ENCODE results near the gene ALX4.

ALX4 gene

GRCh38 chr11:44306052-44306917 lies 3.7 kb downstream of the ALX4 start:
- no peak for TF ChIP-seq CTCF (IDR thresholded peaks at IDR 0.05; ENCODE audit: low read depth, low read length, missing control alignments)
- peak overlapping the region; percentile 38 for H3K4me3 ChIP-seq (ENCODE audit: low read depth, low read length)
- in situ Hi-C loops (cut with HindIII; ENCODE audit: low sequenced_read_pairs) = no loop called here

GRCh38 chr11:44305470-44306051 lies 4.4 kb downstream of the ALX4 start:
- in situ Hi-C loops (cut with HindIII; ENCODE audit: low sequenced_read_pairs) = no loop called here
- TF ChIP-seq CTCF (IDR thresholded peaks at IDR 0.05; ENCODE audit: low read depth, low read length, missing control alignments) = no peak
- no peak for DNase-seq (ENCODE audit: low read depth)
- peak overlapping the region; percentile 38 for H3K4me3 ChIP-seq (ENCODE audit: low read depth, low read length)

More at GRCh38 chr11:44306052-44306917, 3.7 kb downstream of the ALX4 start:
- no peak for DNase-seq (ENCODE audit: low read depth)

GRCh38 chr11:44305026-44305469 lies 4.9 kb downstream of the ALX4 start:
- H3K4me3 ChIP-seq (ENCODE audit: low read depth, low read length) = no peak overlapping the region
- in situ Hi-C loops (cut with HindIII; ENCODE audit: low sequenced_read_pairs) = no loop called here
- DNase-seq (ENCODE audit: low read depth) = no peak
- no peak for TF ChIP-seq CTCF (IDR thresholded peaks at IDR 0.05; ENCODE audit: low read depth, low read length, missing control alignments)

- in situ Hi-C loops (cut with HindIII; ENCODE audit: low sequenced_read_pairs) = no loop called here
- H3K4me3 ChIP-seq (ENCODE audit: low read depth, low read length) = no peak overlapping the region
- no peak for TF ChIP-seq CTCF (IDR thresholded peaks at IDR 0.05; ENCODE audit: low read depth, low read length, missing control alignments)
- no peak for DNase-seq (ENCODE audit: low read depth)
These were observed 5.6 kb downstream of the ALX4 start for GRCh38 chr11:44304091-44305025.

GRCh38 chr11:44303401-44303938 lies 6.5 kb downstream of the ALX4 start:
- DNase-seq (ENCODE audit: low read depth) = no peak
- in situ Hi-C loops (cut with HindIII; ENCODE audit: low sequenced_read_pairs) = no loop called here
- H3K4me3 ChIP-seq (ENCODE audit: low read depth, low read length) = no peak overlapping the region
- TF ChIP-seq CTCF (IDR thresholded peaks at IDR 0.05; ENCODE audit: low read depth, low read length, missing control alignments) = no peak

Measured in astrocyte of the cerebellum (primary cell).